Smooth muscle cell (in vitro differentiated cells): Measurements from ENCODE around the gene ANKRD17. TPM values are rescaled to one million over a fixed set of nuclear protein-coding genes. Genes with fewer than 3 reads are reported as not detected.

Experiments
- DNase-seq: peaks from one replicate; lab custom pipeline; 2025; ENCODE audit not compliant: unreplicated experiment; lab: John Stamatoyannopoulos, UW
- H2AFZ ChIP-seq: fragments of 200-600 bp; sonication (generic); 2 replicates; pipeline ENCODE4 v1.6.0; 2016; ENCODE audit warnings: antibody characterized with exemption, low read depth, mild to moderate bottlenecking
- H3F3A ChIP-seq: fragments of 200-600 bp; sonication (generic); 2 replicates; pipeline ENCODE4 v1.6.0; 2017; ENCODE audit warnings: antibody characterized with exemption, low read depth
- H3K27ac ChIP-seq: fragments of 200-600 bp; sonication (generic); 2 replicates; pipeline ENCODE4 v1.5.1; 2016; ENCODE audit warnings: low read depth, mild to moderate bottlenecking
- H3K27me3 ChIP-seq: fragments of 200-600 bp; sonication (generic); 2 replicates; pipeline ENCODE4 v1.6.1; 2016; ENCODE audit warnings: low read depth, mild to moderate bottlenecking
- H3K36me3 ChIP-seq: fragments of 200-600 bp; sonication (generic); 2 replicates; pipeline ENCODE4 v1.5.1; 2016; ENCODE audit warnings: low read depth
- H3K4me1 ChIP-seq: fragments of 200-600 bp; sonication (generic); 2 replicates; pipeline ENCODE4 v1.5.1; 2016; ENCODE audit warnings: low read depth
- H3K4me2 ChIP-seq: fragments of 200-600 bp; sonication (generic); 2 replicates; pipeline ENCODE4 v1.6.0; 2016; ENCODE audit warnings: mild to moderate bottlenecking
- H3K4me3 ChIP-seq: fragments of 200-600 bp; sonication (generic); 2 replicates; pipeline ENCODE4 v1.5.1; 2016; ENCODE audit warnings: mild to moderate bottlenecking
- H3K79me2 ChIP-seq: fragments of 200-600 bp; sonication (generic); 2 replicates; pipeline ENCODE4 v1.6.0; 2016; ENCODE audit warnings: low read depth, mild to moderate bottlenecking
- H3K9ac ChIP-seq: fragments of 200-600 bp; sonication (generic); 2 replicates; pipeline ENCODE4 v1.6.0; 2016; ENCODE audit warnings: low read depth
- H3K9me3 ChIP-seq: fragments of 200-600 bp; sonication (generic); replicated peaks from 2 replicates; pipeline ENCODE4 v1.5.1; 2016; ENCODE audit warnings: low read depth
- H4K20me1 ChIP-seq: fragments of 200-600 bp; sonication (generic); 2 replicates; pipeline ENCODE4 v1.6.0; 2016; ENCODE audit warnings: low read depth
- WGBS: methylation state at CpG from one replicate; pipeline ENCODE4 v1.1.7; 2016; ENCODE audit warnings: low lambda C conversion rate; 5-methylcytosine and 5-hydroxymethylcytosine counted together
- polyA plus RNA-seq: library from polyadenylated mRNA; unstranded; fragments of >200 nt; fragmentation: Nextera tagmentation; extraction: Ambion mirVana; gene quantifications from 2 replicates; pipeline ENCODE4 v1.2.1, GENCODE V29; 2016
- total RNA-seq: library from RNA; depleted of rRNA; stranded (reverse); fragments of >200 nt; gene quantifications from 2 replicates; pipeline ENCODE4 v1.2.3, GENCODE V29; 2014
- TF ChIP-seq, protein P1 (sequence below): fragments of 200-600 bp; sonication (generic); IDR thresholded peaks from 2 replicates; pipeline ENCODE4 v1.5.1; 2017; ENCODE audit warnings: borderline replicate concordance, mild to moderate bottlenecking, antibody characterized with exemption; ENCODE audit not compliant: insufficient read depth, poor library complexity, severe bottlenecking

Gene ANKRD17
- total and polyA plus RNA-seq, 2 experiments from 2014 or later = 29.7 to 58.0 TPM

DNA sequence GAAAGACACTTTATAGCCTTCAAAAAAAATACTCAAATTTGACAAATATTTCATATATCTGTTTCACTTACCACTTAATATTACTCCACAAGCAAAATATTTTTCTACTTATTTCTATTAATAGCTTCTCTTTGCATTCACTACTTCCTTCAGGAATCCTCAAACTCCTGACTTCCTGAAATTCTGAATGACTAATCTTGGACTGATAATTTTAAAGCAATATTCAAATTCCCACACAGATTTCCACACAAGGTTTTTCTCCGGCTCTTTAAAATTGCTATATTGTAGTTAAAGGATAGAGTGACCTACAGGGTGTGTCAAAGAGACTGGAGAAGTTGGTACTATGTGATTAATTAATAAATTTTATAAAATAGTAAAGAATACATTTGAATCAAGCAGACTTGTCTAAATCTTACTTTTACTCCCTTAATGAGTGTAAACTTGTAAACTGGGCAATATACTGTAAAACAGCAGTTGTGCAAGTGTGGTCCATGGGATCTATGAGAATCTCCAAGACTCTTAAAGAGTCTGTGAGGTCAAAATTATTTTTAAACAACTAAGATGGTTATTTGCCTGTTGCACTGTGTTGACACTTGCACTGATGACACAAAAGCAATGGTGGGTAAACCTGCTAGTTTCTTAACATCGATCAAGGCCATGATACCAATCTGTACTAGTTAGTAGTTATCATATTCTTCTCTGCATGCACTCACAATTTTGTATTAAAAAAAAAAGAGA is 44.5 kb downstream of the ANKRD17 start:
- no peak overlapping the region for H3K4me3 ChIP-seq
- H3F3A ChIP-seq = peaks cover 4% of the 10 kb centered on the region
- peaks cover 9% of the 10 kb centered on the region for H3K4me1 ChIP-seq
- TF ChIP-seq, protein P1, sequence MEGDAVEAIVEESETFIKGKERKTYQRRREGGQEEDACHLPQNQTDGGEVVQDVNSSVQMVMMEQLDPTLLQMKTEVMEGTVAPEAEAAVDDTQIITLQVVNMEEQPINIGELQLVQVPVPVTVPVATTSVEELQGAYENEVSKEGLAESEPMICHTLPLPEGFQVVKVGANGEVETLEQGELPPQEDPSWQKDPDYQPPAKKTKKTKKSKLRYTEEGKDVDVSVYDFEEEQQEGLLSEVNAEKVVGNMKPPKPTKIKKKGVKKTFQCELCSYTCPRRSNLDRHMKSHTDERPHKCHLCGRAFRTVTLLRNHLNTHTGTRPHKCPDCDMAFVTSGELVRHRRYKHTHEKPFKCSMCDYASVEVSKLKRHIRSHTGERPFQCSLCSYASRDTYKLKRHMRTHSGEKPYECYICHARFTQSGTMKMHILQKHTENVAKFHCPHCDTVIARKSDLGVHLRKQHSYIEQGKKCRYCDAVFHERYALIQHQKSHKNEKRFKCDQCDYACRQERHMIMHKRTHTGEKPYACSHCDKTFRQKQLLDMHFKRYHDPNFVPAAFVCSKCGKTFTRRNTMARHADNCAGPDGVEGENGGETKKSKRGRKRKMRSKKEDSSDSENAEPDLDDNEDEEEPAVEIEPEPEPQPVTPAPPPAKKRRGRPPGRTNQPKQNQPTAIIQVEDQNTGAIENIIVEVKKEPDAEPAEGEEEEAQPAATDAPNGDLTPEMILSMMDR = no peak
- no peak overlapping the region for H2AFZ ChIP-seq
- peaks cover 100% of the 10 kb centered on the region for H3K79me2 ChIP-seq
- no peaks in the 10 kb centered on the region for H3K36me3 ChIP-seq
- H3K4me2 ChIP-seq = peak overlapping the region; percentile 49
- 89% methylated on average over 2 of the region's 2 CpGs for whole genome bisulfite sequencing
- H3K9me3 ChIP-seq = no peaks in the 10 kb centered on the region
- no peaks in the 10 kb centered on the region for H3K27me3 ChIP-seq
- H3K27ac ChIP-seq = peak overlapping the region; percentile 52
- no peak overlapping the region for H3K9ac ChIP-seq
- H4K20me1 ChIP-seq = peaks cover 90% of the 10 kb centered on the region
- DNase-seq = no peak

DNA sequence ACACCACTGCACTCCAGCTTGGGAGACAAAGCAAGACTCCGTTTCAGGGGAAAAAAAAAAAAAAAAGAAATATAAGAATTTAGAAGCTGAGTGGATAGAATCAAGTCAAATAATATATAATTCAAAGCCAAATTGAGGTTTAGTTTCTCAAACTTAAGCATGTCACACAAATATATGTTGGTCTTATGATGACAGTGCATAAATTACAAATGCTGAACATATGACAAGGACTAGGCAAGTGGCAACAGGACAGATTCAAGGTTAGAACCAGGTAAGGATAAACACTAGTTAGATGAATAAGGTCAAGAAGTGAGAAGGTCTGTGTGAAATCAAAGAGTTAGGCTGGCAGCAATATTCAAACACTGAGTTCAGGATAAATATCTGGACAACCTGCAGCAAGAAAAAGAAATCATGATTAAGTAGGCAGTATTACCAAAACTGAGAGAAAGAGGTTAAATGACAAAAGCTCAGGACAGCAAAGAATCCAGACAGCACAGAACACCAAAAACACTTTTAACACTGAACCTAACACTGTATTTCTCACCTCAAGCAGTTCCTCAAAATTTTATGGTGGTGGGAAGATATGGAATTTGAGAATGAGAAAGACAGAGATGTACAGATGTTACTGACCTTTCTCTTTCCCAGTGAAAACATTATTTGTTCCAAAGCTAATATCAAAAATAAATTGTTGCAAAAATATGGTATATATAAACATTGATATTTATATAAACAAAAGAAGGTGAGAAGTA is 45.4 kb downstream of the ANKRD17 start:
- Histone ChIP-seq H4K20me1 (peaks cover 89% of the 10 kb centered on the region), H3K4me2 (no peak overlapping the region), H3K4me1 (peaks cover 9% of the 10 kb centered on the region), H3K9me3 (no peaks in the 10 kb centered on the region), H3K9ac (no peak overlapping the region), H3K27ac (peak overlapping the region; percentile 52), H2AFZ (no peak overlapping the region), H3K27me3 (no peaks in the 10 kb centered on the region), H3K4me3 (no peak overlapping the region), H3K36me3 (no peaks in the 10 kb centered on the region), H3F3A (peaks cover 9% of the 10 kb centered on the region), H3K79me2 (peaks cover 100% of the 10 kb centered on the region)
- 100% methylated on average over 1 of the region's 1 CpG for WGBS
- no peak for DNase-seq
- TF ChIP-seq, protein P1 = no peak

DNA sequence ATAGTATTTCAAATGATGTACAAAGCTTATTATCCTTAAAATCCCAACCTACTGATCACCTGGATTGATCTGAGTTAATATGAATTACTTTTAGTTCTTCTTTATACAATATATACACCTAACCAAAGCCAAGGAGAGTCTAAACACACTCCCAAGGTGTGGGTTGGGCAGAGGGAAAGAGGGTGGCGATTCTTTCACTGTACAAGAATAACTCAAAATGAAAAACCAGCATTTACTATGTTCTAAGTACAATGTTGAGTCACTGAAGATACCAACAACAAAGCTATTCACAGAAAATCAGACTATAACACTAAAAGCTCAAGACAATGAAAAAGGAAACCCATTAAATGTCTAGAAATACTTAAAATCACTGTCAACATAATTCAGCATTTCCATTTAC is 46.6 kb downstream of the ANKRD17 start:
- Histone ChIP-seq H4K20me1 (peaks cover 87% of the 10 kb centered on the region), H3F3A (peaks cover 9% of the 10 kb centered on the region), H3K9ac (no peak overlapping the region), H3K4me3 (no peak overlapping the region), H3K4me1 (peaks cover 9% of the 10 kb centered on the region), H3K27ac (no peak overlapping the region), H3K4me2 (no peak overlapping the region), H3K27me3 (no peaks in the 10 kb centered on the region), H3K79me2 (peaks cover 100% of the 10 kb centered on the region), H3K9me3 (no peaks in the 10 kb centered on the region), H3K36me3 (no peaks in the 10 kb centered on the region), H2AFZ (no peak overlapping the region)
- TF ChIP-seq, protein P1 = no peak
- WGBS = 83% methylated on average over 1 of the region's 1 CpG
- DNase-seq = no peak
